ENCODE data around the gene ARF3. TPM values are rescaled to one million over a fixed set of nuclear protein-coding genes. Genes with fewer than 3 reads are reported as not detected.

ARF3 gene
- total and polyA plus RNA-seq, 9 of the 15 experiments (the other 6 are each of a cell fraction or from before 2014, with no cell fraction given) = 5.9 to 170 (median 64.4) TPM

DNA sequence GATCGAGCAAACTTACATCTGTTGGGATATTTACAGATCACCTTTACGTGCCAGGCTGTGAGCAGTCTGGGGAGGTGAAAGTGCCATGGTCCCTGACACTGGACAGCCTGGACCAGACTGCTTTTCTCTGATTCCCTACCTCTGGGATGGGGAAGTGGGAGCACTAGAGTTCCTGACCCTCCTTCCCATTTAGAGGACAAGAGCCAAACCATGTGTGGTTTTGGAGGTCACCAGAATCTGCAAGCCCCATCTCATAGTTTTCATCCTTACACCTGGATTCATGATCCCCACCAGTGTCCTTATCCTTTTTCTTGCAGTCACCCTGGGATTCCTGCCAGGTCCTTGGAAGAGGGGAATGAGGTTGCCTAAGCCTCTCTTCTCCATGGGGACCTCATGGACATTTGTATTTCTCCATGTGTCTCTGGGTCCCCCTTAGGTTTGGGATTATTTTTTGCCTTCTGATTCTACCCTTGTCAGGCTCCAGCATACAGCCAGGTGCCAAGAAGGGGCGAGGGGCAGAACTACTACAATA is 15.7 kb upstream of the ARF3 start:
- CTCF ChIA-PET (ENCODE audit: low intra/inter-chr PET ratio) = no interaction called here
- TF ChIP-seq MYBL2 (IDR thresholded peaks at IDR 0.05; ENCODE audit: low read depth) = no peak
- no peak for TF ChIP-seq MYBL2 (CRISPR knock-in tag; IDR thresholded peaks at IDR 0.05; ENCODE audit: borderline replicate concordance)
- TF ChIP-seq REST (IDR thresholded peaks at IDR 0.05; ENCODE audit: borderline replicate concordance) = no peak
- TF ChIP-seq REST (CRISPR knock-in tag; IDR thresholded peaks at IDR 0.05; ENCODE audit: low read depth) = no peak
- no peak for TF ChIP-seq TEAD1 (CRISPR knock-in tag; IDR thresholded peaks at IDR 0.05)
- TF ChIP-seq, protein P1, sequence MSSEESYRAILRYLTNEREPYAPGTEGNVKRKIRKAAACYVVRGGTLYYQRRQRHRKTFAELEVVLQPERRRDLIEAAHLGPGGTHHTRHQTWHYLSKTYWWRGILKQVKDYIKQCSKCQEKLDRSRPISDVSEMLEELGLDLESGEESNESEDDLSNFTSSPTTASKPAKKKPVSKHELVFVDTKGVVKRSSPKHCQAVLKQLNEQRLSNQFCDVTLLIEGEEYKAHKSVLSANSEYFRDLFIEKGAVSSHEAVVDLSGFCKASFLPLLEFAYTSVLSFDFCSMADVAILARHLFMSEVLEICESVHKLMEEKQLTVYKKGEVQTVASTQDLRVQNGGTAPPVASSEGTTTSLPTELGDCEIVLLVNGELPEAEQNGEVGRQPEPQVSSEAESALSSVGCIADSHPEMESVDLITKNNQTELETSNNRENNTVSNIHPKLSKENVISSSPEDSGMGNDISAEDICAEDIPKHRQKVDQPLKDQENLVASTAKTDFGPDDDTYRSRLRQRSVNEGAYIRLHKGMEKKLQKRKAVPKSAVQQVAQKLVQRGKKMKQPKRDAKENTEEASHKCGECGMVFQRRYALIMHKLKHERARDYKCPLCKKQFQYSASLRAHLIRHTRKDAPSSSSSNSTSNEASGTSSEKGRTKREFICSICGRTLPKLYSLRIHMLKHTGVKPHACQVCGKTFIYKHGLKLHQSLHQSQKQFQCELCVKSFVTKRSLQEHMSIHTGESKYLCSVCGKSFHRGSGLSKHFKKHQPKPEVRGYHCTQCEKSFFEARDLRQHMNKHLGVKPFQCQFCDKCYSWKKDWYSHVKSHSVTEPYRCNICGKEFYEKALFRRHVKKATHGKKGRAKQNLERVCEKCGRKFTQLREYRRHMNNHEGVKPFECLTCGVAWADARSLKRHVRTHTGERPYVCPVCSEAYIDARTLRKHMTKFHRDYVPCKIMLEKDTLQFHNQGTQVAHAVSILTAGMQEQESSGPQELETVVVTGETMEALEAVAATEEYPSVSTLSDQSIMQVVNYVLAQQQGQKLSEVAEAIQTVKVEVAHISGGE (CRISPR knock-in tag; IDR thresholded peaks at IDR 0.05) = no peak
- no peak for TF ChIP-seq ATF3 (IDR thresholded peaks at IDR 0.05)
- TF ChIP-seq ATF3 (CRISPR knock-in tag; conservative IDR thresholded peaks at IDR 0.05) = no peak

More for the DNA sequence above, 15.7 kb upstream of the ARF3 start:
- DNase-seq (ENCODE audit: extremely low read depth in 1 of 4, low spot score in 3 of 4) (no peak), ATAC-seq (no peak), FAIRE-seq (no peak)
- intact Hi-C loops (cut with micrococcal nuclease) (loop anchor here (10.0 kb wide), 1 partner anchor 372 kb away; the partner anchor contains the start of gene DNAJC22), in situ Hi-C loops (cut with MboI) (no loop called here)
- H3K27me3 ChIP-seq (ENCODE audit: control insufficient read depth in 2 of 2, insufficient read depth in 2 of 2, low read length in 2 of 2) = peaks cover 0 to 5% of the 10 kb centered on the region in 2 experiments; a peak in 1 of 5 replicates
- no peaks in the 10 kb centered on the region for H3K36me3 ChIP-seq (ENCODE audit: control insufficient read depth, insufficient read depth, low read length)
- no peaks in the 10 kb centered on the region for H3K9me1 ChIP-seq (ENCODE audit: control insufficient read depth, insufficient read depth, low read length)
- H2AFZ ChIP-seq (ENCODE audit: low read depth, low read length) = no peak overlapping the region
- H3K4me2 ChIP-seq (ENCODE audit: insufficient read depth, low read length) = no peak overlapping the region
- H4K20me1 ChIP-seq (replicated peaks; ENCODE audit: control insufficient read depth, insufficient read depth, low read length) = no peaks in the 10 kb centered on the region; the same call in 1 of the 2 replicates
- no peak overlapping the region for H3K27ac ChIP-seq (ENCODE audit: extremely low read depth, low read depth, low read length)
- POLR2A ChIA-PET = interaction anchor here (0.6 kb wide), 2 partner anchors 10 to 25 kb away, joined by 3 read pairs; no protein-coding TSS in a partner anchor
- no peaks in the 10 kb centered on the region for H3K79me2 ChIP-seq (ENCODE audit: control insufficient read depth, insufficient read depth, low read length)
- no peaks in the 10 kb centered on the region for H3K9me3 ChIP-seq (replicated peaks; ENCODE audit: control insufficient read depth, insufficient read depth, low read depth, low read length)
- no TSS peak for BruUV-seq (replicated peaks)
- no peak overlapping the region for H3K4me3 ChIP-seq
- peaks cover 14 to 51% of the 10 kb centered on the region in 2 experiments; a peak in 4 of 5 replicates for H3K4me1 ChIP-seq (replicated peaks in 1 of 2; ENCODE audit: control insufficient read depth in 2 of 2, insufficient read depth in 2 of 2, low read length in 2 of 2)
- H3K9ac ChIP-seq (ENCODE audit: insufficient read depth in 1 of 2, low read depth in 2 of 2, low read length in 2 of 2) = no peak overlapping the region; a peak in 1 of 4 replicates
- 37% methylated on average over 3 of the region's 3 CpGs for WGBS (ENCODE audit: insufficient coverage, low coverage, missing lambda C conversion rate)

Data from K562 (cell line).